GM12891 (cell line): Measurements from ENCODE around the gene ADGRF1.

Experiments used
- POLR2A ChIP-seq: IDR thresholded peaks from 2 replicates; pipeline ENCODE4 v1.6.1; 2011; ENCODE audit warnings: low read depth, low read length, control low read depth
- POLR2AphosphoS5 ChIP-seq: IDR thresholded peaks from 2 replicates; pipeline ENCODE4 v1.6.1; 2011; ENCODE audit warnings: low read depth, low read length, control low read depth

- TF ChIP-seq POLR2A (no peak), POLR2AphosphoS5 (no peak)
Measured at GRCh38 chr6:47073125-47074110, 31.3 kb upstream of the ADGRF1 start.
